Calu3 (cell line): ENCODE results near the gene CLIP4. TPM values are rescaled to one million over a fixed set of nuclear protein-coding genes. Genes with fewer than 3 reads are reported as not detected.

Experiments used
- BruUV-seq: library from RNA; stranded (reverse); fragments of 400-500 nt; replicated peaks from 2 replicates; lab custom pipeline; 2021; lab: Mats Ljungman, UMichigan
- CTCF ChIA-PET: fragments of 300-600 bp; sonication (Branson Sonifier 250); formaldehyde crosslinking; loops from one replicate; lab custom pipeline; 2022; ENCODE audit warnings: antibody characterized with exemption; lab: Charles Lee
- DNase-seq: peaks from one replicate; pipeline ENCODE4 v3.0.0; 2022
- H3K27ac Mint-ChIP-seq: one replicate; pipeline ENCODE4 v1.8.0; 2022; ENCODE audit warnings: mixed read lengths; ENCODE audit not compliant: unreplicated experiment
- H3K27me3 Mint-ChIP-seq: one replicate; pipeline ENCODE4 v1.8.0; 2022; ENCODE audit warnings: mixed read lengths; ENCODE audit not compliant: unreplicated experiment
- H3K36me3 Mint-ChIP-seq: one replicate; pipeline ENCODE4 v1.8.0; 2022; ENCODE audit warnings: mild to moderate bottlenecking, moderate library complexity, mixed read lengths; ENCODE audit not compliant: insufficient read depth, unreplicated experiment
- H3K4me1 Mint-ChIP-seq: one replicate; pipeline ENCODE4 v1.8.0; 2022; ENCODE audit warnings: mild to moderate bottlenecking, low read depth, mixed read lengths; ENCODE audit not compliant: unreplicated experiment
- H3K4me3 Mint-ChIP-seq: one replicate; pipeline ENCODE4 v1.8.0; 2022; ENCODE audit warnings: mild to moderate bottlenecking, low read depth, moderate library complexity, mixed read lengths; ENCODE audit not compliant: unreplicated experiment
- H3K9me3 Mint-ChIP-seq: one replicate; pipeline ENCODE4 v1.8.0; 2022; ENCODE audit warnings: low read depth, mixed read lengths; ENCODE audit not compliant: unreplicated experiment
- CTCF ChIP-seq: fragments of 200-600 bp; IDR thresholded peaks from one replicate; pipeline ENCODE4 v1.8.0; 2022; ENCODE audit warnings: antibody characterized with exemption; ENCODE audit not compliant: unreplicated experiment
- intact Hi-C: fragments of 100-400 bp; cut with micrococcal nuclease; formaldehyde crosslinking; loops from one replicate; pipeline ENCODE4 v1.10.0; 2022; ENCODE audit not compliant: unreplicated experiment
- total RNA-seq: library from RNA; stranded (reverse); gene quantifications from 2 replicates; pipeline ENCODE4 v1.2.3, GENCODE V29; 2022

Gene CLIP4
- total RNA-seq, 1 experiment from 2014 or later = 184 TPM

GRCh38 chr2:29238497-29238896 lies 123.3 kb downstream of the CLIP4 start:
- intact Hi-C loops = loop anchor here (1.0 to 5.0 kb wide), 3 partner anchors 24 to 834 kb away; no protein-coding TSS in a partner anchor
- CTCF ChIA-PET = interaction anchor here (0.7 to 1.3 kb wide), 3 partner anchors 13 to 834 kb away, joined by 3 read pairs; no protein-coding TSS in a partner anchor
- H3K4me1 Mint-ChIP-seq = peaks cover 10% of the 10 kb centered on the region
- peak; percentile 63 for TF ChIP-seq CTCF
- peaks cover 96% of the 10 kb centered on the region for H3K27me3 Mint-ChIP-seq
- BruUV-seq = no TSS peak
- H3K36me3 Mint-ChIP-seq = no peaks in the 10 kb centered on the region
- H3K9me3 Mint-ChIP-seq = no peaks in the 10 kb centered on the region
- no peak overlapping the region for H3K4me3 Mint-ChIP-seq
- DNase-seq = peak; percentile 69
- H3K27ac Mint-ChIP-seq = no peak overlapping the region

Other genes with a start within 250 kb of the CLIP4 start
- 17.0 and 18.1 TPM in 2 replicates for gene TRMT61B, start 245.1 kb upstream of the CLIP4 start, total RNA-seq
- 84.4 and 85.6 TPM in 2 replicates for gene WDR43, start 220.7 kb upstream of the CLIP4 start, total RNA-seq
- 0.47 and 0.85 TPM in 2 replicates for gene TOGARAM2, start 134.1 kb upstream of the CLIP4 start, total RNA-seq
- gene PCARE, start 40.9 kb upstream of the CLIP4 start, total RNA-seq = not detected in 2 replicates